ELF-1 (cell line): ENCODE results near the gene ARHGAP15.
"Not testable (repeated sequence)": the region's sequence is repeated elsewhere in the genome, so short reads cannot be mapped to it uniquely, and the experiment has no call there.

ENCODE experiments used
- DNase-seq: peaks from one replicate; pipeline ENCODE4 v3.0.0-alpha.2; 2016; ENCODE audit warnings: low read depth, low spot score

The ARHGAP15 gene

DNA sequence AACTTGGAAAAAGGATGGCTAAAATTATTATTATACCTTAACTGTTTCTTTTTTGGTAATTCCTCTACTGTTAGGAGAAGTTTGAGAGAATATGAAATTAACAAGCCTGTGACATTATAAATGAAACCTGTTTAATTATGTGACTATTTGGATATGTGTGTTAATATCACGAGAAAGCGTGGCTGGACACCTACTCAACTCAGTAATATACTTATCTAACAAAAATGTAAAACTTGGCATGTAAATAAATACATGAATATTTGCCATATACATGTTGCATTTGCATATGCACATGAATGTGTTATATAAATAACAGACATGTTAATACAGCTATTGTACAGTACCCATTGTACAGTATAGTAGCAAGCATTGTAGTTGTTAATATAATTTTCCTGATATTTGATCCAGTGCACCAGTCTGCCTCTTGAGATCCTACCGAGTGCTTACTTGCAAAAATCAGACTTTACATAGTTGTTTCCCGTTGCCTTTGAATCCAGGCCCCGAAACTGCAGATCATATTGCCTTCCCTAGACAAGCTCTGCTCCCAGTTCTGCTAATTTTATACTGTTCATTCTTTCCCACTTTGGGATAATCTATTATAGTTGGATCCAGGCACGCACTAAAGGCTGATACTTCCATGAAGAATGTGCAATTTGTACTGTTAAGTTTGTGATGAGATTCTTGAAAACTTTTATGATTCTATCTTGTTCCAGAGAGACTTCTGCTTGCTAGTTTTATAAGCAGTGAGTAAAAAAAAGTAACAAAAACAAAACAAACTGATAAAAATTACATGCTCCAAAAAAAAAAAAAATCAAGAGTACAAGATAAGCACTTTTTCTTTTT, 395.6 kb downstream of the ARHGAP15 start:
- DNase-seq: no peak

DNA sequence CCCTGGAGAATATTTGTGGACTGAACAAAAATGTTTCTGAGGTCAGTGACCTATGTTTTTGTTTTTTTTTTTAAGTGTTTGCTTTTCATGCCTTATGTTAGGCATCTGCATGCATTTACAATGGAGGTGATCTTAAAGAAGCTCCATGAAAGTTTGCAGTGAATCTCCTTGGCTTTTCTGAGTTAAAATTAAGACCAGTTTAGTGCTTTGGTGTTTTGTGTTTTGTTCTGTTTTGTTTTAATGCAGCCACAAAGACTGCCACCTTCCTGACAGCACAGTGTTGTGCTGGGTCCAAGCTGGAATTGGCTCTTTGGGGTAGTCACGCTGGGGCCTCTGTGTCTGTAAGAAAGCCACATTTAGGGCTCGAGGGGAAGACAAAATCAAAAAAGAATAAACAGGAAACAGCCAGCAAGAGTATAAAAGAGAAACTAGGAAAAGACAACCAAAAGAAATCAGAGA, 396.2 kb downstream of the ARHGAP15 start:
- DNase-seq: no peak

DNA sequence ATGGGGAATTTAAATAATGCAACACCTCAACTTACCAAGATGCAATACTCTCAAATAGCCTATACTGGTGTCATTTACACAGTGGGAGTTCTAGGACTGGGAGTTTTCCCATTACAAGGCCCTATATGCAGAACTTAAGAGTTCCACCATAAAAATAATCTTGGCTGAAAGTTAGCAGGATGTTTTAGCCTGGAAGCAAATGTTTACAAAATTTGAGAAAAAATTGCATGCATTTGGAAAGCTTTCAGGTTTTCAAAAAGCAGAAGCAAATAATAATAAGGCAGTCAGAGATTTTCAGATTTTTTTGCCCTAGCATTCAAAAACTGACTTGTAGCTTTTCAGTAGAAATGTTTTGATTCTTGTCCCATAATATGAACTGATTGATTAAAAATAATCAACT, 397.3 kb downstream of the ARHGAP15 start:
- no peak for DNase-seq

DNA sequence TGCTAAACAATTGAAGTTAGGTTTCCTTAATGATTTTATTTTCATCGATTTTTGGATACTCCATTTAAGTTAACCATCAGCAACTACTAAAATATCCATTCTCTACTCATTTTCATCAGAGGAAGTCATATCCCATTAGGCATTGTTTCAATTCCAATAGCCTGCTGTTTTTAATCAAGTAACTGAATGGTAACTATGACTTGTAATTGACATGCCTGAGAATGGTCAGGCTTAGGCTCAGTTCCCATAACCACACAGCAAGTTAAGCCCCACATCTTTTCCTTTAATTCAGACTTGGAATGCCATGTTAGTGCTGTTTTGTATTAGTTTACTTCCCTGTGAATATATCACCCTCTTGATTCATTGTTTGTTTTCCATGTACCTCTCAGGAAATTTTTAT, 398.8 kb downstream of the ARHGAP15 start:
- DNase-seq: no peak

DNA sequence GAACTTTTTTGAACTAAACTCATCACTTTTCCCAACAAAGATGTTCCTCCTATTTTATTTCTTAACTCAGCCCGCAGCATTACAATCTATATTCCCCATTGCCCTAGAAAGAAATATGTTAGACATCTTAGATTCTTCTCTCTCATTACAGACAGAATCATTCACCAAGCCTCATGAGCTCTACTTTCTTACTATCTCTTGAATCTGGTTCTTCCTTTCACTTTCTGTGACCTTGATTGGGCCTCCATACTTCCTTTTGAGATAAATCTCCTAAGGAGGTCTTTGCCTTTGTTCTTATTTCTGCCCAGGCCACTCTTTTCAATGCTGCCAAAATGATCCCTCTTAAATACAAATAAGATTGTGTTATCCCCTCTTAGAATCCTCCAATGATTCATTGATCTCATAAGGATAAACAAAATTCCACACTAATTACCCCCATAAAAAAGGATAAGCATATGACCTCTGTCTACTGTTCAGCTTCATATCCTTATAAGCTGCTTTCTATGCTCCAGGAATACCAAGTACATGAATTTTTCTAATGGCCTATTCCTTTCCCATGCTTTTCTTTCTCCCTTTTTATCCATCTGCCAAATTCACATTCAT, 400.0 kb downstream of the ARHGAP15 start:
- no peak for DNase-seq

DNA sequence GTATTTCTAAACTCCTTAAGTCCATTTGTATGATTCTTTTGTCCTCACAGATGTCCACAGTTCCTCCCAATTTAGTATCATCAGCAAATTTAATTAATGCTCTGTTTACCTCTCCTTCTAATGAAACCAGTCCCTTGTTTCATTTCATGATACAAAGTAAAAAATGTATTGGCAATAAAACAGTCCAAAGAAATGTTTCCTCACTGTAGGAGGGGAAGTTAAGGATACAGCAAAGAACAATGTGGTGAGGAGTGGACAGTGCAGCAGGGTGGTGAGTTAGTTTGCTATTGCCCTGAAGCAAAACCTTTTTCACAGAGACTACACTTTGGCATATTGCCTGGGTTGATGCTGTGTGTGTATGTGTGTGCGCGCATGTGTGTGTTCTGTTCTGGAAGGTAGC, 401.5 kb downstream of the ARHGAP15 start:
- DNase-seq: no peak

DNA sequence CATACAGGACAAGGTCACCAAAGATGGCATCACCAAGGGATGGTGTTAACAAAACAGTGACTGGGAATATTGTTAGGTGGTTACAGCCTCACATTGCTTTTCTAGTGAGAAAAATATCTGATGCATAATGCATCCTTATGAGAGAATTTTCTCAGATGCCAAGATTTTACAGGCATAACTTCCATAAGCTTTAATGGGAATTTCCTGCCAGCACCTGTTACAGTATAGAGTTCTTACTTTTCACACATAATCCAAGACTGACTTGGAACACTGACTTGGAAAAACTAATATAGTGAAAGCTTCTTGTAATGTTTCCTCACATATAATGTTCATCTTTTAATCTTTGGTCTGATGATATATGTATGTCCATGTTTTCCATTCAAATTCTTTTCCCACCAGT, 402.8 kb downstream of the ARHGAP15 start:
- DNase-seq: no peak

DNA sequence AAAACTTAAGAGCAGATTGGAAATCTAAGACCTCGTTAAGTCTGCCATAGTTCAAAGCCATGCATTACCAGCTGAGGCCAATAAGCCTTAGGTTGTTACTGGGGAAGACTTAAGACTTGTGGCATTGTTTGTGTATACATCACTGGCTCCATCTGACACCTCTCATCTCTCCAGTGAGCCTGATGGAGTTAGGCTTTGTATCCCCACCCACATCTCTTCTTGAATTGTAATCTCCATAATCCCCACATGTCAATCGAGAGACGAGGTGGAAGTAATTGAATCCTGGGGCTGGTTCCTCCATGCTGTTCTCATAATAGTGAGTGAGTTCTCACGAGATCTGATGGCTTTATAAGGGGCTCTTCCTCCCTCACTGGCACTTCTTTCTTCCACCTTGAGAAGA, 404.6 kb downstream of the ARHGAP15 start:
- DNase-seq: no peak

DNA sequence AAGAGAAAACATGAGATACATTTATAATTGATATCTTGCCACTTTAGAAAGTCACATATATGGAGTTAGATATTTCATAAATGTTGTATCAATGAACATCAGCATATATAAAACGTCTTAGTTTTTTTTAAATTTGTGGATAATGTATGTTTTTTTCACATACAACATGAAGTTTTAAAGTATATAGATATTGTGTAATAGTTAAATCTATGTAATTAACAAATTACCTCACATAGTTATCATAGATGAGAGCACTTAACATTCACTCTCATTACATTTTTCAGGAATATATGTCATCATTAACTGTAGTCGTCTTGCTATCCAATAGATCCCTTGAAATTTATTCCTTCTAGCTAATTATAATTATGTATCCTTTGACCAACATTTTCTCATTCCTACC, 406.6 kb downstream of the ARHGAP15 start:
- no peak for DNase-seq

DNA sequence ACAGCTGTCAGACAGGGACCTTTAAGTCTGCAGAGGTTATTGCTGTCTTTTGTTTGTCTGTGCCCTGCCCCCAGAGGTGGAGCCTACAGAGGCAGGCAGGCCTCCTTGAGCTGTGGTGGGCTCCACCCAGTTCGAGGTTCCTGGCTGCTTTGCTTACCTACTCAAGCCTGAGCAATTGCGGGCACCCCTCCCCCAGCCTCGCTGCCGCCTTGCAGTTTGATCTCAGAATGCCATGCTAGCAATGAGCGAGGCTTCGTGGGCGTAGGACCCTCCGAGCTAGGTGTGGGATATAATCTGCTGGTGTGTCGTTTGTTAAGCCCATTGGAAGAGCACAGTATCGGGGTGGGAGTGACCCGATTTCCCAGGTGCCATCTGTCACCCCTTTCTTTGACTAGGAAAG, 412.7 kb downstream of the ARHGAP15 start:
- not testable (repeated sequence) for DNase-seq

DNA sequence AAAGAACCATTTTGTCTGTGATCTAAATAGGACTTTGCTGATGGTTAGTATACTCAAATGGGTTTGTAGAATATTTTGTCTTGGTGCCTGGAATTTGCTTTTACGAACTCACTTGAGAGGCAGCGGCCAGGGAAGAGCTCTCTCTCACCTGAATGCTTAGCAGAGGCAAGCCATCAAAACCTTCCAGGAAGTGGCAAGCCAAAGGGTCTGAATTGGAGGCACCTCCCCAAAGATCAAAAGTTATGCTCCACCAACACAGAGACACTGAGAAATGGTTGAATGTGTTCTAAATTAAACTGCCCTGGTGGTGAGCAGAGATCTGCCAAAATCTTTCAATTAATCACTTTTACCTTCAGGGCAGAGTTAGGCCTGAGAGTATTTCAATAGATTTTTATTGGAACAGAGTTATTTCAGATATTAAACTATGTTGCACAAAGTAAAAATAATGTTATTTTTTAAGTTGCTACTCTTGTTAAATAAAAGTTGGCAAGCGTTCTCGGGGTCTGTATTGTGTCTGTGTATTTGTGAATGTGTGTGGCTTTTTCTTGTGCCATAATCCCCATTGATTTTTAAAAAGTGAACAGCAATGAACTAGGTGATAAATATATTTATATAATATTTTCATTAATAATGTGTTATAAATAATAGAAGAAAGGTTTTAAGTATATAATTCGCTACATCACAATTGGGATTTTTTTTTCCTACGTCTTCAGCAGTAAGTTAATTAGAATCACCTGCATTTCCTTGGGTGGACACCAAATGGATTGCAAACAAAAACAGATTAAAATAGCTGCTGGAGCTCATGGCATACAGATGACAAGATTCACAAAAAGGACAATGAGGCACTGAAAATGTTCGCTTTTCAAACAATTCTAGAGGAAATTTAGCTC, 416.1 kb downstream of the ARHGAP15 start:
- DNase-seq: no peak

DNA sequence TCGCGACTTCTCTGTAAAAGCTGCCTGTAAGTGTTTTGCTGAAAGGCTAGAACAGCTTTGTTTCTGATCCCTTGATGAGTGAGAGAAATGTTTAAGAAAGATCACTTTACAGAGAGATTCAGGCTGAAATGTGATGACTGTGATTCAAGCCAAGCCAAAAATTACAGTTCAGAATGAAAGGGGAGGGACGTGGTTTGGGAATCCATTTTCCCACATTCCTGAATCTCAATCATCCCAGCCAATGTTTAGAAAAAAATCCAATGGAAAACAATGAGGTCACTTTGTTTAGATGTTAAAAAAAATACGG, 416.7 kb downstream of the ARHGAP15 start:
- DNase-seq: no peak

DNA sequence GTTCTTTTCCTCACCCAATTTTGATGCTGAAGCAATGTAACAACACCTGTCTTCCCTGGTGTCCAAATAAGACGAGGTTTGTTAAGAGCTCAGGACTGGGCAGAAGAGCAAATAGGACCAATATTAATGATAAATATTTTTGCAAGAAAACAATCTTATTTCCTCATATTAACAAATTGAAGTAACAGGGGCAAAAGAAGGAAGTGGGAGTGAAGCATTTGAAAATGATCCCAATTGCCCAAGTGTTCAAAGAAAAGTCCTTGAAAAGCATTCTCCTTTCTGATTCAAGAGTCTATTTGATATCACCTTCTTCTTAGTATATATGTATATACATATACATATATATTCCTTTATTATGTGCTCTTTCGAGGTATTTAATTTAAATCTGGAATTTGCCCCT, 418.8 kb downstream of the ARHGAP15 start:
- no peak for DNase-seq

DNA sequence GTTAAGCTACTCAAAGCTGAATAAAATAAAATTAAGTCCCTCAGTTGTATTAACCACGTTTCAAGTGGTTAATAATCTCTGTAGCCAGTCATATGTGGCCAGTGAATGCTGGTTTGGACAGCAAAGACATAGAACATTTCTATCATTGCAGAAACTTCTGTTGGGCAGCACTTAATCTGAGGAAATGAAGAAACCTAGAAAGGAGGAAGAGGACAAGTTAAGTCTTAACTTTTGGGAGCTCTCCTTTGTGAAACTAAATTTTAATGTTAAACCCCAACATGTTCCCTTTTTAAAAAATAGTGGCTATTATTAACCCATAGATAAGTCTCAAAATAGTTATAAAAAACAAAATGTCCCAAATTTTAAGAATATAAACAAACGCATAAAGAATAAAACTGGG, 421.3 kb downstream of the ARHGAP15 start:
- DNase-seq: no peak

DNA sequence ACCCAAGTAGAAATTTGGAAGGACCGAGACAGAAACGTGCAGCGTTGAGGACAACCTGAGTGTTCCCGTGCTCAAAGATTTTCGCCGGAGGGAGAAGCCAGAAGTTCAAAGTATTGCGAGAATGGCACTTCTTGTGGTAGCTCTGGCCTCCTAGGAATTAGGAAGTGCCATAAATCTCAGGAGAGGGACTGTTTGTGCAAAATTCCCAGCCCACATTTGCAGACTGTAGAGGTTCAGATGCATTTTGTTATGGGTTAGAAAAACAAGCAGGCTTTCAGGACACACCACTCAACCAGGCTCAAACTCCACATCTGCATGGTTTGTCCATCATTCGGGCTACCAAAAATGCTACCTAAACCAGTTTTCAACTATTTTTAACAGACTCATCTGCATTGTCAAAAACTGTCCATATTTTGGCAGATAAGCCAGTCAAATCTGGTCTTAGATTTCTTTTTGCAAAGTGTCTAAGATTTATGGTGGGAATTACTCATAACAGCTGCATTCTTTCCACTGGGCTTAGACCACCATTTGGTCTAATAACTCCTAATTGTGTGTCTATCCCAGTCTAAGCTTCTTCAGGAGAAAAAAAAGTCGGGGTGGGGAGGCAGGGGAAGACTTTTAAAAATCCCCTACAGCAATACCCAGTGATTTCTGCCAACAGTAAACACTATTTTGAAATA, 422.9 kb downstream of the ARHGAP15 start:
- no peak for DNase-seq

DNA sequence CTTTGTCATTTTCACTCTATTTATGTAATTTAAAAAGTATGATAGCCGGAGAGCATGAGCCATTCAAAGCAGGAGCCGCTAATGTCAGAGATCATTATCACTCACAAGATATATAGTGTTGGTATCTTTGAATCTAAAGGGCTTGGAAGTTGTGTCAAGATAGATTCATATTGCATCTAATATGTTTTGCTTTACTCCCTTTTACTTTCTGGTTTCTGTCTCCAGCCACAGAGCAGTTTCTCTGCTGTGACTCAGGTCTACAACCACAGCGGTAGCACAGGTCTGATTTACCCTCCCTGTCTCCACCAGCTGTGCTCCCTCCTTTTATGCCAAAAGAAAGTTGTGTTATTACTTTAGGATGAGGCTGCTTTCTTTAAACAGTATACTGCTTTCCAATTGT, 424.0 kb downstream of the ARHGAP15 start:
- DNase-seq: no peak

DNA sequence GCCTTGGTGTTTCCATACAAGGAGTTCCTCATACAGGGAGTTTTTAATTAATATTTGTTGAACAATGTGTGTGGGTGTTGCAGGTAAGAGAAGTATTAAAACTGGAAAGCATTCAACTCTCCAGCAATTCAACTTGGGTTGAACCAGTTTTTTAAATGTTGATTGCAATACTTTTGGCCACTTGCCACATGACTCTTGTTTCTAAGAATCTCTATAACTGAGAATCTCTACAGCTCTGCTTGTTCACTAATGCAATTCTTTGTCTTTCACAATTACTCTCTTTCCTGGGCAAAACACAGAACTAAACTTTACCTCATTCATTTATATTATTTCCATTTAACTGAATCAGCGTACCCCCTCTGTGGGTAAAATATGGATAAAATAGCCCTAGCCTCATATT, 429.4 kb downstream of the ARHGAP15 start:
- no peak for DNase-seq

DNA sequence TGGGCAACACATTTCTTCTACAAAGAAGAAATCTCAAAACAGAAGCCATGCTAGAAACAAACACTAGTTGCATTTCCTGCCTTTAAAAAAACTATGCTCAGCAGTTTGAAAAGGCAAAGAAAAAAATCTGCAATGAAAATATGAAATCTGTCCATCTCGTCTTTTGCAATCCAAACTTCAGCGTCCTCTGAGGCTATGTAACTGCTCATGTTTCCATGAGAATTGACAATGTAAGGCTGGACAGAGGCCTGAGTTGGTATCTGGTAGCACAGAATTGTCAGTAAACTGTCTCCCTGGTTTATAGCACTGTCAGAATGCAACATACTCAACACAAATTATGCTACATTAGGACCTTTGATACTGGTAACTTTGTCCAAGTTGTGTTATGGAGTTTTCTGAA, 429.9 kb downstream of the ARHGAP15 start:
- no peak for DNase-seq

DNA sequence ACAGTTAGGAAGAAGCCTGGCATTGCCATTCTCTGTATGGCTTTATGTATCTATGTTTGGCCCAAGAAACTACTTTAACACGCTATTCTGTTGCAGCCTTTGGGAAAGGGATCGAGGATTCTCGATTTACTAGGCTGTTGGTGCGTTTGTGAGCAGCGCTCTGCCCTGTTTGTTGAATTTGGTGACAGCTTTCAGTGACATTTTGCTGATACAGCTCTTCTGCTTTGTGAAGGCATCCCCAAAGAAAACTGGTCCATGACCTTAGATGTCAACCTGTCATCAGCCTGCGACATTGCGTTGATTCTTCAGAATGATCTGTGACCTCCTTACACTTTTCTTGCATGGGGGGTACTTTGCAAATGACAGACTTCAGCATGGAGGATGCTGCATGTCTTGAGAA, 431.5 kb downstream of the ARHGAP15 start:
- DNase-seq: no peak

DNA sequence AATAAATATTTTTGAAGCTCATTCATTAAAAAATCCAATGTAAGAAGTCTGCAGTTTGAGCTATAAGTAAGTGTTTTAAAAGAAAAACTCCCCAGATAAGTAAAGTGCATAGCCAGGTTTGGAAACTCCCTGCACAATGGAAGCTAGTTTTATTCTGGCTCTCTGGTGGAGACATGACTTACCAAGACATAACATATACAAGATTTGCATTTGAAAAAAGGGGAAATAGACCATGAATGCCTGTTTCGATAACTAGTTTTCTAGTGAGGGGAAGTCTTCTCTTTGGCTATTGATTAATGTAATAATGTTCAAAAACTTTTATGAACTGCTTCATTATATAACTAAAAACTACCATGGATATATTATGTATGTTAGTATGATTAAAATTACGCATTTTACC, 435.2 kb downstream of the ARHGAP15 start:
- DNase-seq: no peak

DNA sequence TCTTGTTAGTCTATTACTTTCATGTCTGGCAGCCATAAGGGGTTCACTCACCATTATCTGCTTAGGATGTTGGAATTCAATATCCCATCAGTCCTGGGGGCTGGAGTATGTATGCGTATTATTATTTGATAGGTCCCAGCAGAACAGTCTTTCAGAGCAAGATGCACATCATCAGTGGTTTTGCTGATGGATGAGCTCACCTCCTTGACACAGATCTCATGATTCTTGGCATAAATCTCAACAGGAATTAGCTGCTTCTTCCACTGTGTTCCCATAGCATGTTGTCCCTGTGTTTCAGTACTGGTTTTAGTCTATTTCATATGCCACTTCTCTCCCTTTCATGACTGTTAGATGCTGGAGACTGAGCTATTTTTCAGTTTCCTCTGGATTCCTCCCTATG, 442.5 kb downstream of the ARHGAP15 start:
- no peak for DNase-seq

DNA sequence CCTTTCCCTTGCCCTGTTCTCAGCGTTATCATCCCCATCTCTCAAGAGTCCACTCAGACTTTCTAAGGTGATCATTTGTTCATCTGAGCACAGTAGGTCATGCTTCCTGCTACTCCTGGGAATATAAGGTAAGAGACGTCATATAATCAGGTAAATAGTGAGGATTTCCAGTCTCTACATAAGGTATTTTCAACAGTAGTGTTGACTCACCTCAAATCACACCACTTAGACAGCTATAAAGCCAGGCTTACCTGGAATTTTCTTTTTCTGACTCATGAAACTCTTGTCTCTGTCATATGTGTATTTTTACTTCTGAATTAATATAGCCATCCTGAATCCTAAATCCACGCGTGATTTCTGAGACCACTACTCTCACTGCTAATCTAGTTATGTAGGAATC, 443.2 kb downstream of the ARHGAP15 start:
- no peak for DNase-seq
